Lower leg skin (tissue), 3 donors: ENCODE data around the gene APOB.

ENCODE experiments used
- CTCF ChIP-seq, 3 donors: fragments of 450-650 bp; IDR thresholded peaks; one replicate each; pipeline ENCODE4 v1.5.1; 2016; ENCODE audit warnings: antibody characterized with exemption in 3 of 3, mild to moderate bottlenecking in 3 of 3, moderate library complexity in 2 of 3
- POLR2A ChIP-seq, 2 donors: fragments of 450-650 bp; IDR thresholded peaks; one replicate each; pipeline ENCODE4 v1.6.1; 2016 to 2017; ENCODE audit warnings: antibody characterized with exemption in 2 of 2, mild to moderate bottlenecking in 1 of 2, moderate library complexity in 1 of 2

- TF ChIP-seq CTCF (IDR thresholded peaks at IDR 0.05), result no peak
- no peak for TF ChIP-seq POLR2A (IDR thresholded peaks at IDR 0.05)
Observed at GRCh38 chr2:21005700-21006422, 38.0 kb downstream of the APOB start.
